HAP-1 (cell line): ENCODE data around the gene RADIL.

Experiments used
- DNase-seq, 2 experiments: peaks; one replicate each; pipeline ENCODE4 v3.0.0-alpha.2; 2016 to 2020; ENCODE audit warnings: low spot score in 2 of 2
- H3K27me3 ChIP-seq: fragments of 250-450 bp; sonication (Bioruptor Pico); 2 replicates; pipeline ENCODE4 v1.5.1; 2020; ENCODE audit warnings: low read depth, mild to moderate bottlenecking, moderate library complexity
- H3K36me3 ChIP-seq: fragments of 250-450 bp; sonication (Bioruptor Pico); replicated peaks from 2 replicates; pipeline ENCODE4 v1.5.1; 2020; ENCODE audit warnings: mild to moderate bottlenecking
- H3K4me1 ChIP-seq: fragments of 250-450 bp; sonication (Bioruptor Pico); 2 replicates; pipeline ENCODE4 v1.5.1; 2020; ENCODE audit warnings: mild to moderate bottlenecking
- H3K4me3 ChIP-seq: fragments of 250-450 bp; sonication (Bioruptor Pico); 2 replicates; pipeline ENCODE4 v1.5.1; 2020; ENCODE audit warnings: mild to moderate bottlenecking, moderate library complexity
- H3K9me3 ChIP-seq: fragments of 250-450 bp; sonication (Bioruptor Pico); 2 replicates; pipeline ENCODE4 v1.5.1; 2020; ENCODE audit warnings: mild to moderate bottlenecking, moderate library complexity
- in situ Hi-C: fragments of 300-500 bp; cut with MboI; formaldehyde crosslinking; loops from 3 replicates; pipeline ENCODE4 v1.14.3; 2020; ENCODE audit warnings: low sequenced_read_pairs, inconsistent platforms, mixed read lengths

Gene RADIL

DNA sequence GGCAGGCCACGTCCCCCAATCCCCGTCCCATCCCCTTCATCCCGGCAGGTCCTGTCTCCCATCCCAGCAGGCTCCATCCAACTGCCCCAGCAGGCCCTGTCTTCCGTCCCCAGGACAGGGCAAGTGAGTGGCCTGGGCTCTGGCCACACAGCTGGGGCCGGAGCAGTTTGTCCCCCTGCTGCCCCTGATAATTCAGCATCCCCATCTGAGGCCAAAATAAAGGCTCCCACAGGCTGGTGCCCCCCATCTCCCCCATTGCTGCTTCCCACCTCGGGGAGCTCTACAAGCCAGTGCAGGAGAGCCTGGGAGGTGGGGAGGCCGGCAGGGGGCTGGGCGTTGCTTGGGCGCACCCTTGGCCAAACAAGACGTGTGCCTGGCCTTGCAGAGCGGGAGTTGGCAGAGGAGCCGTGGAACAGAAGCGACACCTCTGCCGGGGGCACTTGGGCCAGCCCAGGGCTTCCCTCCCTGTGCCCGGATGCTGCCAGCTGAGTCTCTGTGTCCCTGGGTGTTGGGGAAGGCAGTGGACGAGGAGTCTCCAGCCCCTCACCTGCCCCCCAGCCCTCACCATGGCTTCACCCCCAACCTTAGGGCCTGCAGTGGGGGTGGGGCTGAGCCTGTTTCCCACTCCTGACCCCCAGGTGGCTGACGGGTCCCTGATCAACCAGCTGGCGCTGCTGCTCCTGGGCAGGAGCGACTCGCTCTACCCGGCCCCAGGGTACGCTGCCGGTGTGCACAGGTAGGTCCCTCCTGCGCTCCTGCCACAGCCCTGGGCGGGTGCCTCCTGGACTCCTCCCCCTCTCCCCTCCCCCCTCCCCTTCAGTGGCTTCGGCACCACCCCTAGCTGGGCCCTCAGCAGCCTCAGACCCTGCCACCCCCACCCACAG is 94.1 kb downstream of the RADIL start:
- in situ Hi-C loops: no loop called here
- no peak for DNase-seq
- Histone ChIP-seq H3K27me3 (no peaks in the 10 kb centered on the region), H3K9me3 (no peaks in the 10 kb centered on the region), H3K36me3 (peaks cover 2% of the 10 kb centered on the region), H3K4me3 (no peak overlapping the region), H3K4me1 (no peaks in the 10 kb centered on the region)

DNA sequence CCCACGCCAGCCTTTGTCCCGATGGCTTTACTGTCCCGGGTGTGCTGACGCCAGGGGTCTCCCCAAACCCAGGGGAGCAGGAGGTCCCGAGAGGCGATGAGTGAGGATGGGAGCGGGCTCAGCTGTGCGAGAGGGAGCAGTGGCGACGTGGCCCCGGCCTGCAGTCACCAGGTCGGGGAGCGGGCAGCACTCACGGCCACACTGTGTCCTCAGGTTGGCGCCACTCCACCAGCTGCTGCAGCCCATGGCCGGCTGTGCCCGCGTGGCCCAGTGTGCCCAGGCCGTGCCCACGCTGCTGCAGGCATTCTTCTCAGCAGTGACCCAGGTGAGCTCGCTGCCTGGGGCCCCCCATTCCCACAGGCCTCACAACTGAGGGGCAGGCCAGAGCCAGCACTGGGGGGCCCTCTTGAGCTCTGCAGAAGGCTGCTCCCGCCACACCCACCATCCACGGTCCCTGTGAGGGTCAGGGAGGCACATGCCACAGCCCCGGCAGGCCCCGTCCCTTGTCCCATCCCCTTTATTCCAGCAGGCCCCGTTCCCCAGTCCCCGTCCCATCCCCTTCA is 94.8 kb downstream of the RADIL start:
- H3K27me3 ChIP-seq: no peaks in the 10 kb centered on the region
- in situ Hi-C loops: no loop called here
- no peaks in the 10 kb centered on the region for H3K4me1 ChIP-seq
- peaks cover 2% of the 10 kb centered on the region for H3K36me3 ChIP-seq
- H3K9me3 ChIP-seq: no peaks in the 10 kb centered on the region
- H3K4me3 ChIP-seq: no peak overlapping the region
- no peak for DNase-seq

DNA sequence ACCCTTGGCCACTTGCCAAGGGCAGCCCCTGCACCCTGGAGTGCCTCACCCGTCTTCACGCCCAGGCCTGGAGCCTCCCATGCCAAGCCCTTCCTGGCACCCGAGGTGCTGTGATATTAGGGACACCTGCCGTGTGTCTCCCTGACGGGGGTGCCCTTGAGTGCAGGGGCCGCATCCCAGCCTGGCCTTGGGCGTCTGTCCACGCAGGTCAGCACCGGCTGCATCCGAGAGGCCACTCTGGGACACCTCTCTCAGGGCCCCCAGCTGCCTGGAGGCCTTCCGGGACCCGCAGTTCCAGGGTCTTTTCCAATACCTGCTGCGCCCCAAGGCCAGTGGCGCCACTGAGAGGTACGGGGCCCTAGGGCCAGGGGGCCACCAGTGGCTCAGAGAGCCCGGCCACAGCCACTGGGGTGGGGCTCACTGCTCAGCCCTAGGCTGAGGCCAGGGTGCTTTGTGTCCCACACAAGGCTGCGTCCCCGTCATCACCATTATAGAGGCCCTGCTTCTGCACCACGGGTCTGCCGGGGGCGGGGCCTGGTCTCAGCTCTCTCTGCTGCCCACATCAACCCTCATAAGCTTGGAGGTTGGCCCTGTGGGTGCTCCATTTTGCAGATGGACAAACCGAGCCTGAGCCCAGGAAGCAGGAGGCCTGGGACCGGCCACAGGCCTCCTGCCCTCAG is 95.4 kb downstream of the RADIL start:
- Histone ChIP-seq H3K4me3 (no peak overlapping the region), H3K4me1 (no peaks in the 10 kb centered on the region), H3K9me3 (no peaks in the 10 kb centered on the region), H3K27me3 (no peaks in the 10 kb centered on the region), H3K36me3 (peaks cover 2% of the 10 kb centered on the region)
- in situ Hi-C loops: no loop called here
- no peak for DNase-seq

DNA sequence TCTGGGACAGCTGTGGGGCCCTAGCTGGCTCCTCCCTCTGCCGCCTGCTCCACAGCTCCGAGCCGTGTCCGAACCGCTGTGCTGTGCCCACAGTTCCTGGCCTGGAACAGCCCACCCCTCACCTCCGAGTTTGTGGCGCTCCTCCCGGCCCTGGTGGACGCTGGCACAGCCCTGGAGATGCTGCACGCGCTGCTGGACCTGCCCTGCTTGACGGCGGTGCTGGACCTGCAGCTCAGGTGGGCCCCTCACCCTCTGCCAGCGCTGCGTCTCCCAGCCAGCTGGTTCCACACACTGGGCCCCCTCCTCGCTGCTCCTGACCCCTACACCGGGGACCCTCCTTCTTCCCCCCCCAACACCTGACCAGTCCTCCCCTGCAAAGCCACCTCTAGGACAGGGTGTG is 96.0 kb downstream of the RADIL start:
- H3K4me3 ChIP-seq: no peak overlapping the region
- peaks cover 2% of the 10 kb centered on the region for H3K36me3 ChIP-seq
- no peak for DNase-seq
- in situ Hi-C loops: no loop called here
- no peaks in the 10 kb centered on the region for H3K4me1 ChIP-seq
- no peaks in the 10 kb centered on the region for H3K9me3 ChIP-seq
- H3K27me3 ChIP-seq: no peaks in the 10 kb centered on the region

DNA sequence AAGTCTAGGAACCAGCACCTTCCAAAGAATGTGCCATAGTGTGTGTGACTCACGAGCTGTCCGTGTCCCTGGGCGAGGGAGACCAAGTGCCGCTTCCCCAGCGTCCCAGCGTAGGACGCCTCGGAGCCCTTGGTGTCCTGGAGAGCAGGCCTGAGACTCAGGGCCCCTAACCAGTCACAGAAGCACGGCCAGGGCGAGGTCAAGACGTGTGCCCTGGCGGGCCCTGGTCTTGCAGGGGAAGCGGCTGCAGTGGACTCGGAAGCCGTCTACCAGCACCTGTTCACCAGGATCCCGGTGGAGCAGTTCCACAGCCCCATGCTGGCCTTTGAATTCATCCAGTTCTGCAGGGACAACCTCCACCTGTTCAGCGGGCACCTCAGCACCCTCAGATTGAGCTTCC is 97.5 kb downstream of the RADIL start:
- Histone ChIP-seq H3K36me3 (peaks cover 4% of the 10 kb centered on the region; the same call in 1 of the 2 replicates), H3K4me1 (no peaks in the 10 kb centered on the region), H3K4me3 (no peak overlapping the region), H3K27me3 (no peaks in the 10 kb centered on the region), H3K9me3 (no peaks in the 10 kb centered on the region)
- no peak for DNase-seq
- in situ Hi-C loops: no loop called here

DNA sequence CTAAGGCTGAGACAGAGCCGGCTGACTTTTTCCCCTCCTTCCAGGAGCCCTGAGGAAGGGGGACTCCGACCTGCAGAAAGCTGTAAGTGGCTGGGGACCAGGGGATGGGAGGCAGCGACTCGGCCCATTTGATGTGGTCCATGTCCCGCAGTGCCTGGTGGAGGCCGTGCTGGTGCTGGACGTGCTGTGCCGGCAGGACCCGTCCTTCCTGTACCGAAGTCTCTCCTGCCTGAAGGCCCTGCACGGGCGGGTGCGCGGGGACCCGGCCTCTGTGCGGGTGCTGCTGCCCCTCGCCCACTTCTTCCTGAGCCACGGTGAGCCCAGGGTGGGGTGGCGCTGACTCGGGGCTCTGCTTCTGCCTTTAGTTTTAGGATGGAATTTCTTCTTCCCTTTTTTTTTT is 98.1 kb downstream of the RADIL start:
- peaks cover 4% of the 10 kb centered on the region; the same call in 1 of the 2 replicates for H3K36me3 ChIP-seq

DNA sequence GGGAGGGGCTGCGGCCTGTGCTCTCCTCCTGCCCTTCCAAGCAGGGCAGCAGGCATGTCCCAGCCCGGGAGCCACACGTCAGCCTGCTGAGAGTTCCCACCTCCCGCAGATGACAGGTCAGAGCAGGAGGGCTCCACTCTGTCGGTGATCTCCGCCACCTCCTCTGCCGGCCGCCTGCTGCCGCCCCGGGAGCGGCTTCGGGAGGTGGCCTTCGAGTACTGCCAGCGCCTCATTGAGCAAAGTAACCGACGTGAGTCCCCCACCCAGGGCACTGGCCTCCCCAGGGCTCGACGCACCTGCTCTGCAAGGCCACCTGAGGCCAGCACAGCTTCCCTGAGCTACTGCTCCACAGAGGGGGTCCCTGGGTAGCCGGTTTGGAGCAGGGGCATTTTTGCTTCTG is 98.7 kb downstream of the RADIL start:
- peaks cover 4% of the 10 kb centered on the region; the same call in 1 of the 2 replicates for H3K36me3 ChIP-seq
- no peaks in the 10 kb centered on the region for H3K9me3 ChIP-seq
- DNase-seq: no peak
- in situ Hi-C loops: no loop called here
- H3K27me3 ChIP-seq: no peaks in the 10 kb centered on the region
- no peaks in the 10 kb centered on the region for H3K4me1 ChIP-seq
- no peak overlapping the region for H3K4me3 ChIP-seq

More for the DNA sequence above, 98.1 kb downstream of the RADIL start:
- H3K27me3 ChIP-seq: no peaks in the 10 kb centered on the region
- no peak for DNase-seq
- in situ Hi-C loops: no loop called here
- no peaks in the 10 kb centered on the region for H3K9me3 ChIP-seq
- no peaks in the 10 kb centered on the region for H3K4me1 ChIP-seq
- H3K4me3 ChIP-seq: no peak overlapping the region

DNA sequence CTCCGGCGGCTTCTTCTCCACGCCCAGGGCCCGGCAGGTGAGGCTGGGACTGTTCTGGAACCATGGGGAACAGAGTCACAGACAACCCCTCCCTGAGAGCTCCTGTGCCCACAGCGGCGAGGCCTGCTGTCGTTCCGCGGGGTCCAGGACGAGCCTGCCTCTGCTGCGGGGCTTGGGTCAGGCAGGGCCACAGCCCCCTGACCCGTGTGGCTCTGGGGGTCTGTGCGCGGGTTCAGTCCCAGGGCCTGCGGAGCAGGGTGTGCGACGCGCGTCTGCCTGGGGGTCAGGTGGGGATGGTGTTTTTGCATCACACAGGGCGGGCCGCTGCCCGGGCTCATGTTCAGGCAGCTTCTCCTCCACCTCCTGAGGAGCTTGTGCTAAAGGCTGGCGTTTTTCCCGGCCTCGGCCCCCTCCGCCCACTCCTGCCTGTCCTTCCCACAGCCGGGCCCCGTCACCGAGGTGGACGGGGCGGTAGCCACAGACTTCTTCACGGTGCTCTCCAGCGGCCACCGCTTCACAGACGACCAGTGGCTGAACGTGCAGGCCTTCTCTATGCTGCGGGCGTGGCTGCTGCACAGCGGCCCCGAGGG is 99.7 kb downstream of the RADIL start:
- H3K4me1 ChIP-seq: no peaks in the 10 kb centered on the region
- no peaks in the 10 kb centered on the region for H3K9me3 ChIP-seq
- DNase-seq: no peak
- H3K27me3 ChIP-seq: no peaks in the 10 kb centered on the region
- H3K36me3 ChIP-seq: peaks cover 4% of the 10 kb centered on the region; the same call in 1 of the 2 replicates
- H3K4me3 ChIP-seq: no peak overlapping the region
- in situ Hi-C loops: no loop called here

DNA sequence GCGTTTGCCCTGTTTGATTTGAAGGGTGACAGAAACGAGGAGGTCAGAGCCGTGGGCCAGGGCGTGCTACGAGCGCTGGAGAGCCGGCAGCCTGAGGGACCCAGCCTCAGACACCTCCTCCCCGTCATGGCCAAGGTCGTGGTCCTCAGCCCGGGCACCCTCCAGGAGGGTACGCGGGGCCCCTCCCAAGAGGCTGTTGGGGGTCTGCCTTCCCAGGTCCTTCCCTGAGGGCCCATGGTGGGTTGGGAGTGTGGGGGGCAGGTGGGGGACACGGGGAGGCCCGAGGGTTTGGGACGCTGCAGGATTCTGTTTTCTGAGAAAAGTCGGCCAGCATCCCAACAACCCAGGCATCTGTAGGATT is 100.2 kb downstream of the RADIL start:
- Histone ChIP-seq H3K4me1 (no peaks in the 10 kb centered on the region), H3K27me3 (no peaks in the 10 kb centered on the region), H3K9me3 (no peaks in the 10 kb centered on the region), H3K4me3 (no peak overlapping the region), H3K36me3 (peaks cover 4% of the 10 kb centered on the region; the same call in 1 of the 2 replicates)
- in situ Hi-C loops: no loop called here
- no peak for DNase-seq

DNA sequence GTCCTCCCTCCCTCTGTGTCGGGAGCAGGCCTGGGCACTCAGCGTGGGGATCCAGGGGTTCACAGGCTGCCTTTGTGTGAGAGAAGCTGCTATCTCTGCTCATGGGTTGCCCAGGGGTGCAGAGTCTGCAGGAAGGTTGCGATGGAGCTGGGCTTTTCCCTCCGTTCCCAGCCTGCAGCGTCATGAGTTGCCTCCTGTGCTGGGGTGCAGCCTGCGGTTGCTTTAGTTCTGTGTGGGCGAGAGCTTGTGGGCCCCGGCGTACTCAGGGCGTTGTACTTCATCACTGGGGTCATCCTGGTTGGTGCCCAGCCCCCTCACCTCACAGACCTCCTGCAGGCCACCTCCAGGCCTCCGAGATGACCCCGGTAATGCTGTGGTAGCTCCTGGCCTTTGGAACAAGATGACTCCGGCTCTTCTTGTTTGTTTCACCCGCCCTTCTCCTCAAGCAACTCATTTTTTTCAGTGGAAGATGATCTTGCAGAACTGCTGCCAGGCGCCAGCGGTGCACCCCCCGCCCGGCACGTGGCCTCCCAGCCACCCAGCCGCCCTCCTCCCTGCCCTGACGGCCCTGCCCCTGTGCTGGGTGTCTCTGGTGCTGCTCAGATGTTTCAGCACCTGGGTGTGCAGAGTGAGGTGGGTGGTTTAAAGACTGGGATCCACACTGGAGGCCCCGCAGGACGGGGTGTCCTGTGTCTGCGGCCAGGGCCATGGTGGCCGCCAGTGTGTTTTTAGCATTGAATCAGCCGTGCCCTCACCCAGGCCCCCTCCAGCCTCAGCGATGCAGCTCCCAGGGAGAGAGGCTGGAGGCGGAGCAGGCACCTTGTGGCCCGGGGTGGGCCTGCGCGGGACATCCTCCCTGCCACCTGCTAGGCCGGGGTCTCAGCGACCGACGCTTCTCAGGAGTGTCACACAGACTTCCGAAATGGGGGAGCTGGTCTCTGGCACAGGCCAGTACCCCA is 100.9 kb downstream of the RADIL start:
- Histone ChIP-seq H3K4me3 (no peak overlapping the region), H3K4me1 (no peaks in the 10 kb centered on the region), H3K9me3 (no peaks in the 10 kb centered on the region), H3K27me3 (no peaks in the 10 kb centered on the region), H3K36me3 (peaks cover 4% of the 10 kb centered on the region; the same call in 1 of the 2 replicates)
- in situ Hi-C loops: no loop called here
- DNase-seq: no peak

DNA sequence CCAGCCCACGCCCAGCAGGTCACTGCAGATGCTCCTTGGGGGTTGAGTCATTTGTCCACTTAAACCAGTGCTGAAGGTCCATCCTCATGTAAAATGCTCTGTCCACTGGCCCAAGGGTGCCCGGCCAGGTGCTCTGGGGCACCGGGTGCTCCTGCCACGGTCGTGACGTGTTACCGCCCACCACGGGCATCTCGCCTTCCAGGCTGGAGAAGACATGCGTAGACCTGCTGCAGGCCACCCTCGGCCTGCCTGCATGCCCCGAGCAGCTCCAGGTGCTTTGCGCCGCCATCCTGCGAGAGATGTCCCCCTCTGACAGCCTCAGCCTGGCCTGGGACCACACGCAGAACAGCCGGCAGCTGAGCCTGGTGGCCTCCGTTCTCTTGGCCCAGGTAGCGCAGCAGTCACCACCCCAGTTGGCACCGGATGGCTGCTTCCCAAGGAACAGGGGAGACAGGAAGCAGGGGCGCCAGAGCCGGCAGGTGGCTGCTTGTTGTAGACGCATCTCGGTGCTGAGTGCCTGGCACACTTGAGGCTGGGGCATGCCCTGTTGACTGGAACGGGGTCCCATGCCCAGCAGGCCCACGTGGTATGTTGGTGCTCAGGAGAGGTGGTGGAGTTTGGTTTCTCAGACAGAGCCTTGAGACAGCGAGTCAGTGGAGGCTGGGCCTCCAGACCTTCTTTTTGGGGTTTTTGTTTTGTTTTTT is 102.0 kb downstream of the RADIL start:
- Histone ChIP-seq H3K4me1 (no peaks in the 10 kb centered on the region), H3K4me3 (no peak overlapping the region), H3K27me3 (no peaks in the 10 kb centered on the region), H3K9me3 (no peaks in the 10 kb centered on the region), H3K36me3 (peaks cover 4% of the 10 kb centered on the region; the same call in 1 of the 2 replicates)
- DNase-seq: no peak
- in situ Hi-C loops: no loop called here

DNA sequence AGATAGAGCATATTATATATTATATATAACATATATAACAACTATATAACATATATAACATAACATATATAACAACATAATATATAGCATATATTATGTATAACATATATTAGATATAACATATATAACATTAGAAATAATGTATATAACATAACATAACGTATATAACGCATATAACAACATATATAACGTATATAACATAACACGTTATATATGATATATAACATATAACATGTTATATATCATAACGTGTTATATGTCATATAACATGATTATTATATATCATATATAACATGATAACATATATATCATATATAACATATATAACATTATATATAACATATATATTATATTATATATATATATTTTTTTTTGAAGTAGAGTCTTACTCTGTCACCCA is 104.4 kb downstream of the RADIL start:
- Histone ChIP-seq H3K36me3 (peaks cover 4% of the 10 kb centered on the region; the same call in 1 of the 2 replicates), H3K4me1 (no peaks in the 10 kb centered on the region), H3K4me3 (no peak overlapping the region), H3K27me3 (no peaks in the 10 kb centered on the region), H3K9me3 (no peaks in the 10 kb centered on the region)
- in situ Hi-C loops: no loop called here
- no peak for DNase-seq
